Calu3 (cell line): ENCODE measurements around the gene ZNF638. TPM values are rescaled to one million over a fixed set of nuclear protein-coding genes. Genes with fewer than 3 reads are reported as not detected.

Experiments
- BruUV-seq: library from RNA; stranded (reverse); fragments of 400-500 nt; replicated peaks from 2 replicates; lab custom pipeline; 2021; lab: Mats Ljungman, UMichigan
- CTCF ChIA-PET: fragments of 300-600 bp; sonication (Branson Sonifier 250); formaldehyde crosslinking; loops from one replicate; lab custom pipeline; 2022; ENCODE audit warnings: antibody characterized with exemption; lab: Charles Lee
- DNase-seq: peaks from one replicate; pipeline ENCODE4 v3.0.0; 2022
- H3K27ac Mint-ChIP-seq: one replicate; pipeline ENCODE4 v1.8.0; 2022; ENCODE audit warnings: mixed read lengths; ENCODE audit not compliant: unreplicated experiment
- H3K27me3 Mint-ChIP-seq: one replicate; pipeline ENCODE4 v1.8.0; 2022; ENCODE audit warnings: mixed read lengths; ENCODE audit not compliant: unreplicated experiment
- H3K36me3 Mint-ChIP-seq: one replicate; pipeline ENCODE4 v1.8.0; 2022; ENCODE audit warnings: mild to moderate bottlenecking, moderate library complexity, mixed read lengths; ENCODE audit not compliant: insufficient read depth, unreplicated experiment
- H3K4me1 Mint-ChIP-seq: one replicate; pipeline ENCODE4 v1.8.0; 2022; ENCODE audit warnings: mild to moderate bottlenecking, low read depth, mixed read lengths; ENCODE audit not compliant: unreplicated experiment
- H3K4me3 Mint-ChIP-seq: one replicate; pipeline ENCODE4 v1.8.0; 2022; ENCODE audit warnings: mild to moderate bottlenecking, low read depth, moderate library complexity, mixed read lengths; ENCODE audit not compliant: unreplicated experiment
- H3K9me3 Mint-ChIP-seq: one replicate; pipeline ENCODE4 v1.8.0; 2022; ENCODE audit warnings: low read depth, mixed read lengths; ENCODE audit not compliant: unreplicated experiment
- intact Hi-C: fragments of 100-400 bp; cut with micrococcal nuclease; formaldehyde crosslinking; loops from one replicate; pipeline ENCODE4 v1.10.0; 2022; ENCODE audit not compliant: unreplicated experiment
- total RNA-seq: library from RNA; stranded (reverse); gene quantifications from 2 replicates; pipeline ENCODE4 v1.2.3, GENCODE V29; 2022
- TF ChIP-seq, protein P1 (sequence below): fragments of 200-600 bp; IDR thresholded peaks from one replicate; pipeline ENCODE4 v1.8.0; 2022; ENCODE audit warnings: antibody characterized with exemption; ENCODE audit not compliant: unreplicated experiment

Gene ZNF638
- total RNA-seq, 1 experiment from 2014 or later, result 132 TPM

DNA sequence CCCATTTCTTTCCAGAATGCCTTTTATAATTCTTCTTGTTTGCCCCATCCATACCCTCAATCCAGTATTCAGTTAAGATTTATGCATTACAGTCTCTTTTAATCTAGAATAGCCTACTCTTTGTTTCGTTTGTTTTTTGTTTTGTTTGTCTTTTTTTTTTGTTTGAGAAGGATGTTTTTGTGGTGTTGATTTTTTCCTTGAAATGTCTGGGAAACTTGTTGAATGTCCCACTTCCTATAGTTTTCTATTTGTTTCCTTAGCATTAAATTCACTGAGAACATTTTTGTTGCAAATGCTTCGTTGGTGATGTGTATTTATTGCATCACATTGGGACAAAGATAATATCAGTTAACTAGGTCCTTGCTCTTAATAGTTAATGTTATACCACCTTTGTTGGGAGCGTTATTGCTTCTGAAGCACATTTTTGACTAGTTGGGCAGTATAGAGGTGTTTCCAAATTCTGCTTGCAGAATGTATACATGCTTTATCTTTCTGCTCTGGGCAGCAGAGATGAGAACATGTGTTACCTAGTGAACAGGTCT is 28.9 kb downstream of the ZNF638 start:
- no peak for DNase-seq
- intact Hi-C loops, result no loop called here
- TF ChIP-seq, protein P1, sequence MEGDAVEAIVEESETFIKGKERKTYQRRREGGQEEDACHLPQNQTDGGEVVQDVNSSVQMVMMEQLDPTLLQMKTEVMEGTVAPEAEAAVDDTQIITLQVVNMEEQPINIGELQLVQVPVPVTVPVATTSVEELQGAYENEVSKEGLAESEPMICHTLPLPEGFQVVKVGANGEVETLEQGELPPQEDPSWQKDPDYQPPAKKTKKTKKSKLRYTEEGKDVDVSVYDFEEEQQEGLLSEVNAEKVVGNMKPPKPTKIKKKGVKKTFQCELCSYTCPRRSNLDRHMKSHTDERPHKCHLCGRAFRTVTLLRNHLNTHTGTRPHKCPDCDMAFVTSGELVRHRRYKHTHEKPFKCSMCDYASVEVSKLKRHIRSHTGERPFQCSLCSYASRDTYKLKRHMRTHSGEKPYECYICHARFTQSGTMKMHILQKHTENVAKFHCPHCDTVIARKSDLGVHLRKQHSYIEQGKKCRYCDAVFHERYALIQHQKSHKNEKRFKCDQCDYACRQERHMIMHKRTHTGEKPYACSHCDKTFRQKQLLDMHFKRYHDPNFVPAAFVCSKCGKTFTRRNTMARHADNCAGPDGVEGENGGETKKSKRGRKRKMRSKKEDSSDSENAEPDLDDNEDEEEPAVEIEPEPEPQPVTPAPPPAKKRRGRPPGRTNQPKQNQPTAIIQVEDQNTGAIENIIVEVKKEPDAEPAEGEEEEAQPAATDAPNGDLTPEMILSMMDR, result no peak
- no peaks in the 10 kb centered on the region for H3K9me3 Mint-ChIP-seq
- H3K27me3 Mint-ChIP-seq, result no peaks in the 10 kb centered on the region
- CTCF ChIA-PET, result no interaction called here
- H3K36me3 Mint-ChIP-seq, result peaks cover 49% of the 10 kb centered on the region
- BruUV-seq, result no TSS peak
- H3K4me1 Mint-ChIP-seq, result no peaks in the 10 kb centered on the region
- no peak overlapping the region for H3K27ac Mint-ChIP-seq
- no peak overlapping the region for H3K4me3 Mint-ChIP-seq

DNA sequence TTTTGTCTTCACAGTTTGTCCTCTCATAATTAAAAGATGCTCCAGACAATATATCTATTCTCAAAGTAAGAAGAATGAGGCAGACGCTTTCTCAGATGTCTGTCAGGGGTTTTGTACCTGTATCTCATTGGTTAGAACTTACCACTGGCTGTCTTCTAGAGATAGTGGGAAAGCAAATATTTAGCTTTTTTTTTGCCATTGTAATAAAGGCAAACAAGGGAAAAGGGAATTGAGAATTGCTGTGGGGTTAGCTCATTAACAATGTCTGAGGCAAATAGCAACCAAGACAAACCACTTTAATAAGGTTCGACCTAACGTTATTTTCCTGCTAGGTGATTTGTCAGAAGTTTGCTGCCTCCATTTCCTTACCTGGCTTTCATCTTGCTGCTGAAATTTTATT is 30.0 kb downstream of the ZNF638 start:
- peaks cover 48% of the 10 kb centered on the region for H3K36me3 Mint-ChIP-seq
- no TSS peak for BruUV-seq
- intact Hi-C loops, result no loop called here
- CTCF ChIA-PET, result no interaction called here
- DNase-seq, result no peak
- H3K4me1 Mint-ChIP-seq, result no peaks in the 10 kb centered on the region
- no peak overlapping the region for H3K27ac Mint-ChIP-seq
- no peaks in the 10 kb centered on the region for H3K27me3 Mint-ChIP-seq
- no peaks in the 10 kb centered on the region for H3K9me3 Mint-ChIP-seq
- TF ChIP-seq, protein P1, result no peak
- no peak overlapping the region for H3K4me3 Mint-ChIP-seq

DNA sequence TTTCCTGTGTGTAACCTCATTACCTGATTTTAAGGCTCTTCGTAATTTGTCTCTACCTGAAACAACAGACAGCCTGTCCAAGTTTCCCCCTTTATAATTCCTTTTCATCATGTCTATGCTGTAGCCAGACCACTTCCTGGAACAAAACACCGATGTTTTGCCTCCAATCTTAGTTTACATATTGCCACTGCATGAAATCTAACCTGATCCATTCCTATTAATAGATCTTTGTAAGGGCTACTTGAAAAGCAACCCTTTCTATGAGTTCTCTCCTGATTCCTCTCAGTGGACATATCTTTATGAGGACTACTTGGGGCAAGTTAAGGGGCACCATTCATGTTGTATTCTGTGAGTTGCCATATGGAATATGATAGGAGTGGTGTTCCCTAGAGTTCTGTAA is 30.9 kb downstream of the ZNF638 start:
- TF ChIP-seq, protein P1, result no peak
- Mint-ChIP-seq H3K4me1 (no peaks in the 10 kb centered on the region), H3K27ac (no peak overlapping the region), H3K27me3 (no peaks in the 10 kb centered on the region), H3K36me3 (peaks cover 41% of the 10 kb centered on the region), H3K4me3 (no peak overlapping the region), H3K9me3 (no peaks in the 10 kb centered on the region)
- intact Hi-C loops, result no loop called here
- no peak for DNase-seq
- CTCF ChIA-PET, result no interaction called here
- BruUV-seq, result no TSS peak

DNA sequence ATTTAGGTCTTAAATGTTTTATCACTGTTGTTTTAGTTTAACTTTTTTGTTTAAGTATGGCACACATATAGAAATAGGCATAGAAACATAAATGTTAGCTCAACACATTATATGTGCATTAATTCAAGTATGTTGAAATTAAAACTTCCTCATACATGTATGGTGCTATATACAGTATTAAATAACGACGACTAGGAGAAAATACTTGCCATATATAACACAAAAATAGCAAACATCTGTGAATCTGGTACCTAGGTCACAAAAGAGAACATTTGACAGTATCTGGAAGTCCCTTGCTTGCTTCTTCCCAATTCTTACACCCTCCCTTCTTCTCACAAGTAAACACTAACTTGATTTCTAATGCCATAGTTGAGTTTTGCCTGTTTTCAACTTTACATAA is 38.4 kb downstream of the ZNF638 start:
- H3K9me3 Mint-ChIP-seq, result no peaks in the 10 kb centered on the region
- TF ChIP-seq, protein P1, result no peak
- CTCF ChIA-PET, result no interaction called here
- peak overlapping the region; percentile 50 for H3K27ac Mint-ChIP-seq
- H3K4me1 Mint-ChIP-seq, result no peaks in the 10 kb centered on the region
- no TSS peak for BruUV-seq
- peaks cover 26% of the 10 kb centered on the region for H3K36me3 Mint-ChIP-seq
- no peak for DNase-seq
- H3K4me3 Mint-ChIP-seq, result no peak overlapping the region
- intact Hi-C loops, result no loop called here
- no peaks in the 10 kb centered on the region for H3K27me3 Mint-ChIP-seq
